Measurements from ENCODE around the gene CAGE1.
"Not testable (repeated sequence)": the region's sequence is repeated elsewhere in the genome, so short reads cannot be mapped to it uniquely, and the experiment has no call there.

CAGE1 gene

DNA sequence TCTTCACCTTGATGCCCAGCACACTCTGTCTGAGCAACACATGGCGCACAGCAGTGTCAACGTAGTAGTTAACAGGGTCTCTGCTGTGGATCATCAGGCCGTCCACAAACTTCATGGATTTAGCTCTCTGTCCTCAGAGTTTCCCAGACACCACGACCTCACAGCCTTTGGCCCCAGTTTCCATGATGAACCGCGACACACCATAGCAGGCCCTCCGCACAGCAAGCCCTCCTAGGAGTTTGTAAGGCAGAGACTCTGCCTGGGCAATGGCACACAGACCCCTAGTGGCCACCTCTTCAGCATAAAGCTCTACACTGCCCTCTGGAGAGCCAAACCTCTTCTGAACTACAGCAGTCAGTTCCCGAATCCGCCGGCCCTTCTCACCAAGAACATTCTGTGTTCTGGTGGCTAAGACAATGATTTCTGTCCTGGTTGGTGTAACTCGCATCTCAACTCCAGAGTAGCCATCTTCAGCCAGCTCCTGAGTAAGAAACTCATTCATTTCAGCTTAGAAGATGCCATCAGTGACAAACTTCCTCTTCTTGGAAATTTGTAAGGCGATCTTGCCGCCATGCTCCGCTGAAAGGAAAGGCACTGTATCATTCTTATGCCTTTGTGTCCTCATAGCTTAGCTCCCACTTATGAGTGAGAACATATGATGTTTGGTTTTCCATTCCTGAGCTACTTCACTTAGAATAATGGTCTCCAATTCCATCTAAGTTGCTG is 50.4 kb downstream of the CAGE1 start:
- DNase-seq (ENCODE audit: low spot score) = not testable (repeated sequence)

- no peak for DNase-seq (ENCODE audit: low spot score)
Measured at GRCh38 chr6:7338031-7338430, 51.5 kb downstream of the CAGE1 start.

- no peak for DNase-seq (ENCODE audit: low spot score)
Measured at GRCh38 chr6:7335519-7335918, 54.0 kb downstream of the CAGE1 start.

DNA sequence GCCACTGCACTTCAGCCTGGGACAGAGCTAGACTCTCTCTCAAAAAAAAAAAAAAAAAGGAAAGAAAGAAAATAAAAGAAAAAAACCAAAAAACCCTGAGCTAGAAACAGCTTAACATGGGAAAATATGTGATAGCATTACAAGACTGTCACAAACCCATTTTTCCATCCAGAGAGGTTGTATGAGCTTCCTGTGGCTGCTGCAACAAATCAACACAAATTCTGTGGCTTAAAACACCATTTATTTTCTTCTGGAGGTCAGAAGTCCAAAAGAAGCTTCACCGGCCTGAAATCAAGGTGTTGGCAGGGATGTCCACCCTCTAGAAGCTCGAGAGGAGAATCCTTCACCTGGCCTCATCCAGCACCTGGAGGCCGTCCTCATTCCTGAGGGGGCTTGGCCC is 54.9 kb downstream of the CAGE1 start:
- no peak for DNase-seq (ENCODE audit: low spot score)

DNA sequence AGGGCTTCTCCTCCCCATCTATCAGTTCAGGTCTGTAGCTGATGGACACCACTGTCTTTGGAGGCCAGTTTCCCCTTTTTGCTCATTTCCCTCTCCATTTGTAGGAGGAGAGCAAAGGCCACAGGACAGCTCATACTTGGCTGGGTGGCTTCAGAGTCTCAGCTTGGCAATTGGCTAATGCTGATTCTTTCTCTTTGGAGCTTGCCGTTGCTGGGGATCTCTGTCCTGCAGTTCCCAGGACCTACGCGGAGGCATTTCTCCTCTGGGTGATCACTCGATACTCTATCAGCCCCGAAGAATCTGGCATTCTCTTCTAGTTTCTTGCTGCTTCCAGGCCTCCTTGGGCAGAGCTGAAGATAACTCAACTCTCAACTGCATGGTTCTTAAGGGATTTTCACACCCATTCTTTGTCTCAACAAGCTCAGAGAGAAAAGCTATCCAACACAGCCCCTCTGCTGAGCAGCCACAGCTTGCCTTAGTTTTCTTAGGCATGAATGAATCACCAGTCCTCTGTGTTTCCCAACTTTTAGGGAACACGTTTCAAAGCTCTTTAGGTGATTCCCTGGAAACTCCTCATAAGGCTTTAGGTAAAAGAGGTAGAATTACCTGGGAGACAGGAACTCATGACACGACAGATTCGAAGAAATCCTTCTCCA is 57.3 kb downstream of the CAGE1 start:
- no peak for DNase-seq (ENCODE audit: low spot score)

DNA sequence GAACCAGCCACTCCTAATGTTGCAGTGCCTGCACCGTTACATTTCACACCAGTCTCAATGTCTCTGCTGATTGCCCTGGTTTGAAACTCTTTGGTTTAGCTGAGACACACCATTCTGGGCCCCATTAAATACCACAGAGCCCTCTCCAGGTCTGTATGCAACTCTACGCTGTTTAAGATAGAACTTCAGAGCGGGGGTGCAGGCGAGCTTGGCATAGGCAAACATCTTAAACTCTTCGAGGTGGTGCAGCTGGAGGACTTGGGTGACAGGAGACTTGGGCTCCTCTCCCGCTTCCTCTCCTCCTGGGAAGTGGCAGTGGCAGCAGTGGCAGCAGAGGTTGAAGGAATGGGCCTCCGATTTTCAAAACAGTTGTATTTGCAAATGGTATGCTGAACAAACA is 58.1 kb downstream of the CAGE1 start:
- DNase-seq (ENCODE audit: low spot score) = no peak

- DNase-seq (ENCODE audit: low spot score) = no peak
Measured at GRCh38 chr6:7328243-7328642, 61.3 kb downstream of the CAGE1 start.

DNA sequence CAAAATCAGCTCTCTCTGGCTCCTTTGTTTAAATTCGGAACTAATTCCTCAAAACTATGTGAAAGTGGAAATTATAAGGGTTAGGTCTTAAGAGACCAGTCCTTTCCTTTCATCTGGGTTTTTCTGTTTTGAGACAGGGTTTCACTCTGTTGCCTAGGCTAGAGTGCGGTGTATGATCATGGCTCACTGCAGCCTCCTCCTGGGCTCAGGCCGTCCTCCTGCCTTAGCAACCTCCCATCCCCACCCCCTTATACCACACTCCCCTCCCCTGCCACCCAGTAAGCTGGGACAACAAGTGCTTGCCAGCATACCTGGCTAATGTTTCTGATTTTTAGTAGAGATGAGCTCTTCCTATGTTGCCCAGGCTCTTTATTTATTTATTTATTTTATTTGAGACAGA is 63.8 kb downstream of the CAGE1 start:
- DNase-seq (ENCODE audit: low spot score) = no peak

GRCh38 chr6:7324520-7324919 is 65.0 kb downstream of the CAGE1 start:
- no peak for DNase-seq (ENCODE audit: low spot score)

GRCh38 chr6:7323074-7323473 is 66.5 kb downstream of the CAGE1 start:
- no peak for DNase-seq (ENCODE audit: low spot score)

DNA sequence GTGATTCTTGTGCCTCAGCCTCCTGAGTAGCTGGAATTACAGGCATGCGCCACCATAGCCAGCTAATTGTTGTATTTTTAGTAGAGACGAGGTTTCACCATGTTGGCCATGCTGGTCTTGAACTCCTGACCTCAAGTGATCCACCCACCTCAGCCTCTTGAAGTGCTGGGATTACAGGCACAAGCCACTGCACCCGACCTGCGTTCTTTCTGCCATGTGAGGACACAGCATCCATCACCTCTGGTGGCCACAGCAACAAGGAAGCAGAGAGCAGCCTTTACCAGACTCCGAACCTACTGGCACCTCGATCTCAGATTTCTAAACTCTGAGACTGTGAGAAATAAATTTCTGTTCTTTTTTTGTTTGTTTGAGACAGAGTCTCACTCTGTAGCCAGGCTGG is 67.7 kb downstream of the CAGE1 start:
- DNase-seq (ENCODE audit: low spot score) = not testable (repeated sequence)

DNA sequence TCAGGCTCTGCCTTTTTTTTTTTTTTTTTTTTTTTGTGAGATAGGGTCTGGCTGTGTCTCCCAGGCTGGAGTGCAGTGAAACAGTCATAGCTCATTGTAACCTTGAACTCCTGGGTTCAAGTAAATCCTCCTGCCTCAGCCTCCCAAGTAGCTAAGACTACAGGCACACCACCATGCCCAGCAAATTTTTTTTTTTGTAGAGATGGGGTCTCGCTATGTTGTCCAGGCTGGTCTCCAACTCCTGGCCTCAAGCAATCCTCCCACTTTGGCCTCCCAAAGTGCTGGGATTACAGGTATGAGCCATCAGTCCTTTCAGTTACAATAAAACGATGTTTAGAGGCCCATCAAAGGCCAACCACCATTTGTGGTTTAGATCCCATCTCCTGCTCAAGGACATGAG is 70.1 kb downstream of the CAGE1 start:
- DNase-seq (ENCODE audit: low spot score) = not testable (repeated sequence)

- no peak for DNase-seq (ENCODE audit: low spot score)
Measured at GRCh38 chr6:7317538-7317937, 72.0 kb downstream of the CAGE1 start.

GRCh38 chr6:7316658-7317533 is 72.6 kb downstream of the CAGE1 start:
- no peak for DNase-seq (ENCODE audit: low spot score)

DNA sequence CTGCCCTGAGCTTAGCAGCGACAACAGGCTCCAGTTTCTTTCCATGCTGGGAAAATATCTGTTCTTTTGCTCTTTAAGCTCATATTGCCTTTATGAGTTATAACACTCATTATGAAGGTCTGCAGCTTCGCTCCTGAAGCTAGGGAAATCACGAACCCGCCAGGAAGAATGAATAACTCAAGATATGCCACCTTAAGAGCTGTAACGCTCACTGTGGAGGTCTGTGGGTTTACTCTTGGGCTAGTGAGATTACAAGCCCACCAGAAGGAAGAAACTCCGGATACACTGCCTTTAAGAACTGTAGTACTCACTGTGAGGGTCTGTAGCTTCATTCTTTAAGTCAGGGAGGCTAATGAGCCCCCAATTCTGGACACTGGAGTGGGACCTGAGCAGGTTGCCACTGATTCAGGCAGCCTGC is 73.6 kb downstream of the CAGE1 start:
- no peak for DNase-seq (ENCODE audit: low spot score)

DNA sequence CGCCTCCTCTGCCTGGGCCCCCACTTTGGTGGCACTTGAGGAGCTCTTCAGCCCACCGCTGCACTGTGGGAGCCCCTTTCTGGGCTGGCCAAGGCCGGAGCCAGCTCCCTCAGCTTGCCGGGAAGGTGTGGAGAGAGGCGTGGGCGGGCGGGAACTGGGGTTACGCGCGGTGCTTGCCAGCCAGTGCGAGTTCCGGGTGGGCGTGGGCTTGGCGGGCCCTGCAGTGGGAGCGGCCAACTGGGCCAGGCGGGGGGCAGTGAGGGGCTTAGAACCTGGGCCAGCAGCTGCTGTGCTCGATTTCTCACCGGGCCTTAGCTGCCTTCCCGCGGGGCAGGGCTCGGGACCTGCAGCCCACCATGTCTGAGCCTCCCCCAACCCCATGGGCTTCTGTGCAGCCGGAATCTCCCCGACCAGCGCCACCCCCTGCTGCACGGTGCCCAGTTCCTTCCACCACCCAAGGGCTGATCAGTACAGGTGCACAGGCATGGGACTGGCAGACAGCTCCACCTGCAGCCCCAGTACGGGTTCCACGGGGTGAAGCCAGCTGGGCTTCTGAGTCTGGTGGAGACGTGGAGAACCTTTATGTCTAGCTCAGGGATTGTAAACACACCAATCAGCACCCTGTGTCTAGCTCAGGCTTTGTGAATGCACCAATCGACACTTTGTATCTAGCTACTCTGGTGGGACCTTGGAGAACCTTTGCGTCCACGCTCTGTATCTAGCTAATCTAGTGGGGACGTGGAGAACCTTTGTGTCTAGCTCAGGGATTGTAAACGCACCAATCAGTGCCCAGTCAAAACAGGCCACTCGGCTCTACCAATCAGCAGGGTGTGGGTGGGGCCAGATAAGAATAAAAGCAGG is 74.2 kb downstream of the CAGE1 start:
- DNase-seq (ENCODE audit: low spot score) = not testable (repeated sequence)

GRCh38 chr6:7314414-7314813 is 75.1 kb downstream of the CAGE1 start:
- DNase-seq (ENCODE audit: low spot score) = no peak

- peak; percentile 63 for DNase-seq (ENCODE audit: low spot score)
Measured at GRCh38 chr6:7313505-7314165, 75.9 kb downstream of the CAGE1 start.

DNA sequence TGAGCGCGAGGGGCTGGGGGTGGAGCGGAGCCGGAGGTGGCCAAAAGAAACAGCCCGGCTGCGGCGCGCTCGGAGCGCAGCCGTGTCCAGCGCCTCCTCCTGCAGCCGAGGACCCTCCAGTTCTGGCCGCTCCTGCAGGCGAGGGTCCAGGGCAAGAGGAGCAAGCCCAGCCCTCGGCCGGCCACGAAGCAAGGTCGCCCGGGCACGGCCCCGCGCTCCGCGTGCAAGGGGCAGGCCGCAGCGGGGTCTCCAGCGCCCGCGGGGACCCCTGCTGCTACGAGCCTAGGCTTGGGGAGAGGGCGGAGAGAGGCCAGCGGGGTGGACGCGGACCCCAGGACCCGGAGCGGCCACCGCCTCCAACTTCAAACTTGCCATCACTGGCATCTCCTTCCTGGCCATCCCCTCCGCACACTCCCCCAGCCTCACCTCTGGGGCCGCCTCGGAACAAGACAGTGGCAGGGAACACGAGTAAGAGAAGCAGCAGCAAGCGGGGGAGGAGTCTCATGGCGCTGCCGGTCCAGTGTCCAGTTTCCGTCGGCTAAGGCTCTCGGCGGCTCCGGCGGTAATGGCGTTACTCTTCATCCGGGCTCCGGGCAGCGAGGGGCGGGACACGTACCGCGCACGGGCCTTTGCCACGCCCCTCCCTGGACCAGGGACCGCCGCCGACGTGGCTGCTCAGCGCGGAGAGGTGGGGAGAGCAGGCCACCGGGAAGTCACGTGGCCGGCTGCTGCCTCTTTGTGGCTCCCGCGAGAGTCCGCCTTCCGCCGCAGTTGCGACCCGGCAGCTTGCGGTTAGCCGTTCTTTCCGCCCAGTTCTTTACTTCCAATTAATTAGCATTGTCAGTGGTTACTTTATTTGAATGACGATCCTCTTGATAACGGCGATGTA is 76.7 kb downstream of the CAGE1 start, which contains the start of gene SSR1:
TSS of gene SSR1 (minus strand) at position 584 of the 889 bp plus-strand sequence. CDS start at position 505, 79 bp downstream.
- DNase-seq (ENCODE audit: low spot score) = peak; percentile 96

All from SW480 (cell line).